IMR-90 (cell line): ENCODE results near the gene DDT.
"Not testable (repeated sequence)": the region's sequence is repeated elsewhere in the genome, so short reads cannot be mapped to it uniquely, and the experiment has no call there.

ENCODE experiments used
- CEBPB ChIP-seq: IDR thresholded peaks from 2 replicates; pipeline ENCODE4 v1.6.1; 2012; ENCODE audit warnings: low read depth, low read length, improper control_type of control experiment
- FOS ChIP-seq: fragments of 150-350 bp; IDR thresholded peaks from 2 replicates; pipeline ENCODE4 v1.6.1; 2016; ENCODE audit warnings: low read depth, low read length
- MAFK ChIP-seq: IDR thresholded peaks from 2 replicates; pipeline ENCODE4 v1.6.1; 2012; ENCODE audit warnings: low read depth, low read length, improper control_type of control experiment
- MAZ ChIP-seq: IDR thresholded peaks from 2 replicates; pipeline ENCODE4 v1.6.1; 2012; ENCODE audit warnings: low read depth, mild to moderate bottlenecking, low read length, improper control_type of control experiment, moderate library complexity, borderline replicate concordance
- MXI1 ChIP-seq: IDR thresholded peaks from 2 replicates; pipeline ENCODE4 v1.6.1; 2012; ENCODE audit warnings: low read depth, mild to moderate bottlenecking, low read length, moderate library complexity, borderline replicate concordance
- NFE2L2 ChIP-seq: fragments of 150-350 bp; IDR thresholded peaks from 2 replicates; pipeline ENCODE4 v1.6.1; 2016; ENCODE audit warnings: low read depth, mild to moderate bottlenecking, low read length
- POLR2A ChIP-seq: IDR thresholded peaks from 2 replicates; pipeline ENCODE4 v1.6.1; 2012; ENCODE audit warnings: mild to moderate bottlenecking, low read depth, low read length
- RFX5 ChIP-seq: IDR thresholded peaks from 2 replicates; pipeline ENCODE4 v1.8.0; 2012; ENCODE audit warnings: low read depth, mild to moderate bottlenecking, low read length, moderate library complexity
- SMC3 ChIP-seq: fragments of 150-350 bp; IDR thresholded peaks from 2 replicates; pipeline ENCODE4 v1.6.1; 2016; ENCODE audit warnings: low read depth, mild to moderate bottlenecking, antibody characterized with exemption, low read length, moderate library complexity
- TF ChIP-seq, protein P1 (sequence below): conservative IDR thresholded peaks from 2 replicates; pipeline ENCODE4 v1.5.1; 2012; ENCODE audit warnings: mild to moderate bottlenecking, low read depth, low read length, improper control_type of control experiment

DNA sequence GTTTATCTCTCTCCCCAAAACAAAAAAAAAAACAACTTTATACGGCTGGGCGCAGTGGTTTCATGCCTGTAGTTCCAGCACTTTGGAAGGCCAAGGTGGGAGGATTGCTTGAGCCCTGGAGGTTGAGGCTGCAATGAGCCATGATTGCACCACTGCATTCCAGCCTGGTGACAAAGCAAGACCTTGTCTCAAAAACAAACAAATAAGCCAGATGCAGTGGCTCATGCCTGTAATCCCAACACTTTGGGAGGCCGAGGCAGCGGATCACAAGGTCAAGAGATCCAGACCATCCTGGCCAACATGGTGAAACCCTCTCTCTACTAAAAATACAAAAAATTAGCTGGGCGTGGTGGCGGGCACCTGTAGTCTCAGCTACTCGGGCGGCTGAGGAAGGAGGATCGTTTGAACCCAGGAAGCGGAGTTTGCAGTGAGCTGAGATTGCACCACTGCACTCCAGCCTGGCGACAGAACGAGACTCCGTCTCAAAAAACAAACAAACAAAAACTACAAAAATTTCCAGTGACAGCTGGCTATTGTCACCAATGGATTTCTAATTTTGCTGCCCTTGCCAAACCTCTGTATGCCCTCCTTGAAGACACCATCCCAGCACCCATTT, 52.5 kb downstream of the DDT start:
- TF ChIP-seq MAFK, POLR2A, FOS, MXI1, NFE2L2, RFX5, MAZ, SMC3: not testable (repeated sequence)
- TF ChIP-seq, protein P1, sequence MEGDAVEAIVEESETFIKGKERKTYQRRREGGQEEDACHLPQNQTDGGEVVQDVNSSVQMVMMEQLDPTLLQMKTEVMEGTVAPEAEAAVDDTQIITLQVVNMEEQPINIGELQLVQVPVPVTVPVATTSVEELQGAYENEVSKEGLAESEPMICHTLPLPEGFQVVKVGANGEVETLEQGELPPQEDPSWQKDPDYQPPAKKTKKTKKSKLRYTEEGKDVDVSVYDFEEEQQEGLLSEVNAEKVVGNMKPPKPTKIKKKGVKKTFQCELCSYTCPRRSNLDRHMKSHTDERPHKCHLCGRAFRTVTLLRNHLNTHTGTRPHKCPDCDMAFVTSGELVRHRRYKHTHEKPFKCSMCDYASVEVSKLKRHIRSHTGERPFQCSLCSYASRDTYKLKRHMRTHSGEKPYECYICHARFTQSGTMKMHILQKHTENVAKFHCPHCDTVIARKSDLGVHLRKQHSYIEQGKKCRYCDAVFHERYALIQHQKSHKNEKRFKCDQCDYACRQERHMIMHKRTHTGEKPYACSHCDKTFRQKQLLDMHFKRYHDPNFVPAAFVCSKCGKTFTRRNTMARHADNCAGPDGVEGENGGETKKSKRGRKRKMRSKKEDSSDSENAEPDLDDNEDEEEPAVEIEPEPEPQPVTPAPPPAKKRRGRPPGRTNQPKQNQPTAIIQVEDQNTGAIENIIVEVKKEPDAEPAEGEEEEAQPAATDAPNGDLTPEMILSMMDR: not testable (repeated sequence)
- TF ChIP-seq CEBPB: peak; percentile 53; the same call in 1 of the 2 replicates
